GM19099 (cell line): ENCODE results near the gene STX4.
A peak's percentile ranks its signal among the peaks of the same experiment; 100 is the strongest.

Experiments used
- POLR2A ChIP-seq: IDR thresholded peaks from 3 replicates; pipeline ENCODE4 v1.6.1; 2011; ENCODE audit warnings: low read depth; ENCODE audit not compliant: insufficient read length; ENCODE audit errors: extremely low read depth

STX4 gene, protein sequence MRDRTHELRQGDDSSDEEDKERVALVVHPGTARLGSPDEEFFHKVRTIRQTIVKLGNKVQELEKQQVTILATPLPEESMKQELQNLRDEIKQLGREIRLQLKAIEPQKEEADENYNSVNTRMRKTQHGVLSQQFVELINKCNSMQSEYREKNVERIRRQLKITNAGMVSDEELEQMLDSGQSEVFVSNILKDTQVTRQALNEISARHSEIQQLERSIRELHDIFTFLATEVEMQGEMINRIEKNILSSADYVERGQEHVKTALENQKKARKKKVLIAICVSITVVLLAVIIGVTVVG

DNA sequence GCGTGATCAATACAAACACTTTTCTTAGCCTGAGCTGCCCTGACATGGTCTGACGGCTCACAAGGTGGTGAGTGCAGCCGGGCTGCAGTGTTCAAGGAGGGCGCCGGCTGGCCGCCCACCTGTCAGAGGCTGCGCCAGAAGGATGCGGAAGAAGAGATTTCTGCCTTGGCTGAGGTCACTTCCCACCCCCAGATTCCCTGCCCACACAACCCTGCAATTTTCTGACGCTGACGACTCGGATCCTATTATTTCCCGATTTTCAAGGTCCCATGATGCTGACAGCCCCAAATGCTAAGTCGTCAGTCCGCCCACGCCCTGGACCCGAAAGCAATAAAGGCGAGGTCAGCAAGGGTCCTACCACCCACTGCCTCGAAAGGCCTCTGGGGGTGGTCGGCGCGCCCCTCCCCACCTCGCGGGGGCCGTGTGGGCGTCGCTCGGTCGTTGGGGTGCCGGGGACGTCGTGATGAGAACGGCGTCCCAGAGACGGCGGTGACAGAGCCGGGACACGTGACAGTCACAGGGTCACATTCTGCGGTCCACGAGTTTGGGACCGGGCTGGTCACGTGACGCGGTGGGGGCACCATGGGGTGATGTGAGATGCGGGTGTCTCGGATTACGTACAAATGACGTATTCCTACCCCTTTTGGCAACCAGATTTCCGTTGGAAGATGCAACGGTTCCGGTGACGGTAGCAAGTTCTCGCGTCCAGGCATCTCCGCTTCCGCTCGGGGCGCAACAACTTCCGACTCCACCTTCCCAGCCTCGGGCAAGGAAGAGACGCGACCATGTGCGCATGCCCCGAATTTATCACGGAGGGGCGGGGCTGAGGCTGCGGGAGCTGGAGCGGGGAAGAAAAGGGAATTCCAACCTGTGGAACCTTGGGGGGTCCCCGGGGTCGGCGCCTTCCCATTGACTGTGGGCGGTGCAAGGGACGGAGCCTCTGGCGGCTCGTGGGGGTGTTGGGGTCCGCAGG lies at the start of gene STX4:
TSS of gene STX4 (plus strand) at position 823 of the 973 bp plus-strand sequence. CDS start 248 bp downstream, outside the sequence.
- peak; percentile 56 for TF ChIP-seq POLR2A

DNA sequence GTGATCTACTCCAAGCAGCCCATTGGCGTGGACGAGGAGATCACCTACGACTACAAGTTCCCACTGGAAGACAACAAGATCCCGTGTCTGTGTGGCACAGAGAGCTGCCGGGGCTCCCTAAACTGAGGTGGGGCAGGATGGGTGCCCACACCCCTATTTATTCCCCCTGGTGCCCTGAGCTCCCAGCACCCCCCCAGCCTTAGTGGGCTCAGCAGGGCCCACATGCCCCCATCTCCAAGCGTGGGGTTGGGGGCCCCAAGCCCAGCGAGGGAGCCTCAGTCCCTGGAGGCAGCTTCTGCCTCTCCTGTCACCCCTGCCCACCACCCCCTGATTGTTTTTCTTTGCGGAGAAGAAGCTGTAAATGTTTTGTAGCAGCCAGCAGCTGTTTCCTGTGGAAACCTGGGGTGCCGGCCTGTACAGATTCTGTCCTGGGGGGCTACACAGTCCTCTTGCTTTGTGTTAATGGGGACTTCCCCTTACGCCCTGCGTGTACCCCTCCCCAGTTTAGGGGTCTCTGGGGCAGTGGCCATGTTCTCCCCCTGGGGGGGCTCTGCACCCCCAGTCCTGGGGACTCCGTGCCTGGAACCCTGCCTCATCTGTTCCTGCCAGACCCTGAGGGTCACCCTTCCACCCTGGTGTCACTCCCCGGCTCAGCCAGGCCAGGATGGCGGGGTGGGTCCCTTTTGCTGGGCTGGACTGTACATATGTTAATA lies 49.3 kb upstream of the STX4 start:
- TF ChIP-seq POLR2A: no peak

DNA sequence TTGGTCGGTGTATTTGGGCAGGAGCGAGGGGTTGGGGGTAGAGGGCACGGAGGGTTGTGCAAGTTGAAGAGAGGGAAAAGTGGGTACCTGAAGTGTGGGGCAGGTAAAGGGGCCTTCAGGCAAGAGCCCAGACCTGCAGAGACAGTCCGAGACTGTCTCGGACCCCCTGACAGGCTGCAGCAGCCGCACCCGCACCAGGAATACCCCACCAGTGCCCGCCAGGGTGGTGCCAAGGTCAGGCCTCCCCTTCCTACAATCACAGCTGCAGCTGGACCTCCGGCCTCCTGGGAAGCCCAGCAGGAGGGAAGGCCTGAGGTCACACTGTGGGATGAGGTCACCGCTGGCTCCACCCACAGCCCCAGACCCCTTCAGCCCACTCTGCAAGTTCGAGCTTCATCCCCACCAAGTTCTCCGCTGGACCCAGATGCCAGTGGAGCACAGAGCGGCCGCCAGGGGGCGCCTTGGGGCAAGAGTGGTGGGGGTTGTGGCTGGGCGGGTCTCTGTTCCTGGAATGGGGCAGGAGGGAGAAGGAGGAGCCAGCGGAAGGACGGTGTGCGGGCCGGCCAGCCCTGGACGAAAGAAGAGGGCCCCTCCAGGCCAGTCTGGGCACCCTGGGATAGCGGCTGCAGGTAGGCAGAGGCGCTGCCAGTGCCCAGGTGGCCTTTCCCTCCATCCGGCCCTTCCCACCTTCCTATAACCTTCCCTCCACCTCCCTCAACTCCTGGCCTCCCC lies 48.5 kb upstream of the STX4 start, which contains the start of gene HSD3B7:
TSS of gene HSD3B7 (plus strand) at position 539 of the 732 bp plus-strand sequence. CDS start 452 bp downstream, outside the sequence.
- TF ChIP-seq POLR2A: no peak

DNA sequence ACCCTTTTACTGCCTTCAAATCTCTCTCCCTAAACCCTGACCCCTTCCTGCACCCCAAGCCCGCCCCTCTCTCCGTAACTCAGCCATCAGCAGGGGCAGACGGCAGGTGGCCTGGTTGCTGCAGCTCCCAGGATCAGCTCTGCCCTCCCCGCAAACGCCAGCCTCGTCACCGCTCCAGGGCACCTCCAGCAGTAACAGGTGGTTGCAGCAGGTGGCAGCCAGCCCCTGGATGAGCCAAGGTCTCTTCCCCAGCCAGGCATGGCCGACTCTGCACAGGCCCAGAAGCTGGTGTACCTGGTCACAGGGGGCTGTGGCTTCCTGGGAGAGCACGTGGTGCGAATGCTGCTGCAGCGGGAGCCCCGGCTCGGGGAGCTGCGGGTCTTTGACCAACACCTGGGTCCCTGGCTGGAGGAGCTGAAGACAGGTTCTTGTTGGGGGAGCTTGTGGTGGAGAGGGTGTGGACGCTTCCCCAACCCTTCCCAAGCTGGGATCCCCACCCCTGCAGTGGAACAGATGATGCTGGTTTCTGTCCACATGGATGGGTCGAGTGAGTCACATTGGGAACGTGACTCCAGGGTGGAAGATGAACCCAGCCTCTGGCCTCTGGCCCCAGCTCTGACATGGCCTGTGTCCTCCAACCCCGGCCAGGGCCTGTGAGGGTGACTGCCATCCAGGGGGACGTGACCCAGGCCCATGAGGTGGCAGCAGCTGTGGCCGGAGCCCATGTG lies 47.8 kb upstream of the STX4 start:
- no peak for TF ChIP-seq POLR2A

DNA sequence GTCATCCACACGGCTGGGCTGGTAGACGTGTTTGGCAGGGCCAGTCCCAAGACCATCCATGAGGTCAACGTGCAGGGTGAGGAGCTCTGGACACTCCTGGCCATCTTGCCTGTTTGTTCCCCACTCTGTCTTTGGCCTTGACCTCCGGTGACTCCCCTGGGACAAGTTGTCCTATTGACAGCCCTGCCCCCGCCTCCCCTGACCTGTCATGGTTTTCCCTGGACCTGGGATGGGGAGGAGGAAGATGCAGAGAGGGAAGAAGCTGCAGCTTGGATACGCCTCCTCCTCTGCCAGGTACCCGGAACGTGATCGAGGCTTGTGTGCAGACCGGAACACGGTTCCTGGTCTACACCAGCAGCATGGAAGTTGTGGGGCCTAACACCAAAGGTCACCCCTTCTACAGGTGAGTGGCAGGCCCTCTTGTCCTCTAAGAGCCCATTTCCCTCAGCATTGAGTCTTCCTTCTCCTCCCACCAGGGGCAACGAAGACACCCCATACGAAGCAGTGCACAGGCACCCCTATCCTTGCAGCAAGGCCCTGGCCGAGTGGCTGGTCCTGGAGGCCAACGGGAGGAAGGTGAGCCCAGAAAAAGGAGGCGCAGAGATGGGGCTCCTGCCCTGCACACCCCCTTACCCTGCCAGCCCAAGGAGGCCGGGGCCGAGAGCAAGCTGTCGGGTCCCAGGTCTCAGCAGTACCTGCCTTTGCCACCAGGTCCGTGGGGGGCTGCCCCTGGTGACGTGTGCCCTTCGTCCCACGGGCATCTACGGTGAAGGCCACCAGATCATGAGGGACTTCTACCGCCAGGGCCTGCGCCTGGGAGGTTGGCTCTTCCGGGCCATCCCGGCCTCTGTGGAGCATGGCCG lies 47.0 kb upstream of the STX4 start:
- TF ChIP-seq POLR2A: no peak

DNA sequence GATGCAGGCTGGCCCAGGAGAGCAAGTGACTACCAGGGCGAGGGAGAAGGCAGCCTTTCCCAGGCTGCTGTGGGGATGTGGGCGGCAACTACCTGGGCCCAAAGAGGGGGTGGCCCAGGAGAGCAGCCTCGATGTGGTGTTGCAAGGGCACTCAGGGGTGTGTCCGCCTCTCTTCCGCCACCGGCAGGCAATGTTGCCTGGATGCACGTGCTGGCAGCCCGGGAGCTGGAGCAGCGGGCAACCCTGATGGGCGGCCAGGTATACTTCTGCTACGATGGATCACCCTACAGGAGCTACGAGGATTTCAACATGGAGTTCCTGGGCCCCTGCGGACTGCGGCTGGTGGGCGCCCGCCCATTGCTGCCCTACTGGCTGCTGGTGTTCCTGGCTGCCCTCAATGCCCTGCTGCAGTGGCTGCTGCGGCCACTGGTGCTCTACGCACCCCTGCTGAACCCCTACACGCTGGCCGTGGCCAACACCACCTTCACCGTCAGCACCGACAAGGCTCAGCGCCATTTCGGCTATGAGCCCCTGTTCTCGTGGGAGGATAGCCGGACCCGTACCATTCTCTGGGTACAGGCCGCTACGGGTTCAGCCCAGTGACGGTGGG lies 45.7 kb upstream of the STX4 start:
- no peak for TF ChIP-seq POLR2A

DNA sequence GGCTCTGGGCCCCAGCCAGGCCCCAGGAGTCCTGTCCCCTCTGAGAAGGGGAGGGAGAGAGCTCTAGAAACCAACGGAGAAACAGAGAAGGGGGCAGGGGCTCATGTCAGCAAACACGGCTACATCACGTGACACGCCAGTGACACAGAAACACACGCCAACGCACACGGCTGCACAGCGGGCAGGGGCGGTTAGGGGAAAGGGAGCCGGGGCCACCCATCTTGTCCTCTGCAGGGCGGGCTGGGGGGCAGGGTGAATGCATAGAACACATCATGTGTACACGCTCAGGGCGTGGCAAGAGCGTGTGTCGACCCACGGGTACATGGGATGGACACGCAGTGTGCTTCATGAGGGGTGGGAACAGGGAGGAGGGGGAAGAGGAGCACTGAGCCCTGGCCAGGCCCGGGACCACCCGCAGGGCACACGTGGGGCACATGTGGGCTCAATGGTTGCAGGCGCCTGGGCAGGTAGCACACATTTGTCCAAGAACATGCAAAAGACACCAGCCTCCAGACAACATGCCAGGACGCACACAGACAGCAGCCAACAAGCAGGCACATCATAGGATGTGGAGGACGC lies 43.8 kb upstream of the STX4 start:
- TF ChIP-seq POLR2A: no peak

DNA sequence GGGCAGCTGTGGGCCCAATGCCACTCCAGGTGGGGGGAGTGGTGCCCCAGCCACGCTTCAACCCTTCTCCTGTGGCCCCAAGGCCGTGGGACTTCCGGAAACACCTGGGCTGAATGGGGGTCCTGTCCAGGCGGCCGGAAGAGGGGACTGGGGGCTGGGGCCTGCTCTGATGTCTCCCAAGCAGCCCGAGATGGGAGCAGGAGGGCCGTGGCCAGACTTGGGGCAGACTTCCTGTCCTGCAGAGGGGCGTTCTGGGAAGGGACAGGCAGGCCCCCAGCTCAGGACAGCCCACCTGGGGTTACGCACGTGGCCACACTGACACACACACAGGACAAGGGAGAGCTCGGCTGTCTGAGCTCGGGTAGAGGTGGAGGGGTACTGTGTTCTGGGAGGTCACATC lies 43.3 kb upstream of the STX4 start:
- TF ChIP-seq POLR2A: no peak

DNA sequence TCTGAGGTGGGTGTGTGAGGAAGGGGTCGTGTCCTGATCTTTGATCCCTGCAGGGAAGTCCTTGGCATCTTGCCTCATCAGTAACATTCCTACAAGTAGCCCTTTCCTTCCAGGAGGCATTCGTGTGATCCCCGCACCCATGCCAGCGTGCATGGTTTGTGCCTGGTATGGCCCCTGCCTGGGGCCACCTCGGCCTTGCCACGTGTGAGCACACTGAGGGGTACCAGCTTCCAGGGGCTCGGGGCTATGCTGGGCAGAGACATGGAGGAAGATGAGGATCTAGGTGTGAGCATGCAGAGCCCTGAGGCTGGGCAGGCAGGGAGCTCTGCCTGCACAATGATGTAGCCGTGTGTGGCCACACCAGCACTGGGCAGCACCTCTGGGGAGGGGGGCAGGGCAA lies 42.3 kb upstream of the STX4 start:
- TF ChIP-seq POLR2A: no peak

DNA sequence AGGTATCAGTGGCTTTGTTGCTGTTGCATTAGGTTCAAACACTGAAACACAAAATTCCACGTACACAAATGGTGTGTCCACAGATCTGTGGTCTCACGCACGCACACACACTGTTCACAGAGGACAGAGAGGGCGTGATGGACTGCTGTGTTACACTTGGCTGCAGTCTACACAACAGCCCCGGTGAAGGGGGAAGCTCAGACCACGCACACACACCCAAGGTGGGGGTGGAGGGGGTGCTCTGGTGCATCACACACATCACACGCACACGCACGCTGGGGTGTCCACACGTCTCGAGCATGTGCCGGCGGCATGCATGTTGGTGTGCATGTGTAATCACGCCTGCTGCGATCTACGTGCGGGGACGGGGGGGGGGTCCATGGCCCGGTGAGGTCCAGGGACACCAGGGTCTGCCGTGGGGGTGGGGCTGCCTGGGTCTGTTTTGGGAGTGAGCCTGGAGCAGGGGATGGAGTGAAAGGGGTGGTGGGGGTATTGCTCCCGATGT lies 41.0 kb upstream of the STX4 start:
- TF ChIP-seq POLR2A: no peak

DNA sequence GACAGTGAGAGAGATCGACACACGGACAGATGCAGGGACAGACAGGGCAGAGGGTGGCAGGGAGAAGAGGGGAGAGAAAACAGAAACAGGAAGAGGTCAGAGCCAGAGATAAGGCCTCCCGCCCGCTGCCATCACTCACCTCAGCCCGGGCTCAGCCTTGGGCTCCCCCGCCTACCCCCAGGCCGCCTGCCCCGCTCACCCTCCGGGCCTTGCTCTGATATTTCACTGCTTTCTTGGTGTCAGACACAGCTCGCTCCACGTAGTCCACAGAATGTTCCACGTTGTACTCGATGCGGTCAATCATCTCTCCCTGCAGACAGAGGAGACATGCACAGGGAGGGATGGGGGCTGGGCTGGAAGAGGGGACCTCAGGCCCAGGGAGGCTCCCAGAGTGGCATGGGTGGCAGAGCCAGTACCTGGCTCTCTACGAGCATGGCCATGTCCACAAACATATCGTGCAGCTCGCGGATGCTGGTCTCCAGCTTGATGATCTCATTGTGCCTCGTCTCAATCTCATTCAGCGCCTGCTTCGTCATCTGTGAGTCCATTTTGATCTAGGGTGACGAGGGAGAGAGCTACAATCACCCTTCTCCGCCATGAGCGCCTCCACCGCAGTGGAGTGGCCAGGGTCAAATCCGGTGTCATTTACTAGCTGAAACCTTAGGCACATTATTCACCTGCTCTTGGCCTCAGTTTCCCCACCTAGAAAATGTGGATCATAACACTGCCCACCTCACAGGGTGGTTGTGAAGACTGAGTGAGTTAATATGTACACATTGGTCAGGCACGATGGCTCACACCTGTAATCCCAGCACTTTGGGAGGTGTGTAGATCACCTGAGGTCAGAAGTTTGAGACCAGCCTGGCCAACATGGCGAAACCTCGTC lies 40.2 kb upstream of the STX4 start:
- no peak for TF ChIP-seq POLR2A
